Activated CD8-positive, alpha-beta memory T cell treated with anti-CD3 and anti-CD28 coated beads for 24 hours (primary cell): Measurements from ENCODE around the gene FAM25A.

Source experiments
- DNase-seq: peaks from one replicate; pipeline ENCODE4 v3.0.0-alpha.2; 2020

FAM25A gene

GRCh38 chr10:87066865-87067264 is 46.8 kb downstream of the FAM25A start:
- DNase-seq = no peak

GRCh38 chr10:87068281-87068680 is 48.2 kb downstream of the FAM25A start:
- no peak for DNase-seq

GRCh38 chr10:87072449-87072848 is 52.4 kb downstream of the FAM25A start:
- no peak for DNase-seq
